NCI-H2227 (cell line): ENCODE measurements around the gene SEC14L6.
"Not testable (repeated sequence)": the region's sequence is repeated elsewhere in the genome, so short reads cannot be mapped to it uniquely, and the experiment has no call there.

ENCODE experiments used
- DNase-seq: peaks from one replicate; lab custom pipeline; 2025; ENCODE audit not compliant: unreplicated experiment; lab: John Stamatoyannopoulos, UW

Gene SEC14L6

GRCh38 chr22:30567277-30567676, 20.7 kb upstream of the SEC14L6 start:
- not testable (repeated sequence) for DNase-seq

GRCh38 chr22:30566125-30566524, 19.6 kb upstream of the SEC14L6 start:
- no peak for DNase-seq

- no peak for DNase-seq
Measured at GRCh38 chr22:30565341-30565740, 18.8 kb upstream of the SEC14L6 start.

GRCh38 chr22:30564761-30565119, 18.2 kb upstream of the SEC14L6 start:
- DNase-seq, result no peak

DNA sequence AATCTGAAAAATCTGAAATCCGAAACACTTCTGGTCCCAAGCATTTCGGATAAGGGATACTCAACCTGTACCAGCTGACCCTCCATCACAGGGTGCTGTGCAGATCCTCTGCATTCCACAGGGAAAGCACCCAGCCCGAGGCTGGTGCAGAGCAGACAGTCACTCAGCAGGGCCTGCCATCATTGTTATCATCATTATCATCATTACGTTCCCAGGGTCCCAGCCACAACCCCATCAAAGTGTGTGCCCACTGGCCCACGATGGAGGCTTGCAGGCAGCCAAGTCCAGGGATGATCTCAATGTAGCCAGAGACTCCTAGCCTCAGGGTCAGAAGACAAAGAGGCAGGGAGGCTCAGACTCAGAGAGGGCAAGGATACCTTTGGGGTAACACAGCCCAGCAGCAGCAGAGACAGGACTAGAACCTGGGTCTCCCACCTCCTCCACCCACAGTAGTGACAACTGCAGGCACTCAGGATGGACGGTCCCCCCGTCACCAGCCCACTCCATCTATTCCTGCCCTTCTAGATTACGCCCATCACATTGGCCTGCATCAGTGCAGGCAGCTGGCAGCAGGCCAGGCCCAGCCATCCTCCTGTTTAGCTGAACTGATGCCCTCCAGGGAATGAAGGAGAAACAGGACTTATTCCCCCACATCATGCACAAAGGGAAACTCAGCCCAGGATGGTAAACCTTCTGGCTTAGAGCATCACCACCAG, 17.7 kb upstream of the SEC14L6 start:
- DNase-seq, result no peak

GRCh38 chr22:30562366-30562765, 15.8 kb upstream of the SEC14L6 start:
- DNase-seq, result no peak

DNA sequence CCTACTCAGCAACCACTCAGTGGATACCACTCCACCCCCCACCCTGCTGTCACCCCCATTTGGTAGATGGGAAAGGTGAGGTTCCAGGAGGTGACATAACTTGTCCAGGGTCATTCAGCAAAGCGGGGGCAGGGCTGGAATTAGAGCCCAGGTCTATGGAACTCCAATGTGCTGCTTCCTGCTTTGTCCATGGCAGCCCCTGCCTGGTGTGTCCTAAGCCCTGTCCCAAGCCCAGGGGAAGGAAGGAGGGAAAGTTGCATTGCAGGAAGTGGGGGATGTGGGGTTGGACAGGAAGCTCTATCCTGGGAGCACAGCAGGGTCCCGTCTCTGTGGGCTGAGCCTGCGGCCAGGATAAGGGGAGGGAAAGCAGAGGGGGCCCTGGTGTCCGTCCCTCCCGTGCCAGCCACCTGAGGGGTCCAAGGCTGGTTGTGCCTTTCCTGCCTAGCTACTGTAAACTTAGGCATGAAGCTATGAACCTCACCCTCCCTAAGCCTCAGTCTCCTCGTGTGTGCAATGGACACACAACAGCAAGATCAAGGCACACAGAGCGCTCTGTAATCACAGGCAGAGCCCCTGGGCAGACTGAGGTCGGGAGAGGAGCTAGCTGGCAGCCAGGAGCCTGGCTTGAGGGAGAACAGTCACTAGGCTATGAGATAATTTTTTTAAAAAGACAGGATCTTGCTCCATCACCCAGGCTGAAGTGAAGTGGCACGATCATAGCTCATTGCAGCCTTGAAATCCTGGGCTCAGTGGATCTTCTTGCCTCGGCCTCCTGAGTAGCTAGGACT, 15.1 kb upstream of the SEC14L6 start:
- DNase-seq, result no peak

GRCh38 chr22:30560643-30561202, 14.2 kb upstream of the SEC14L6 start:
- not testable (repeated sequence) for DNase-seq

- DNase-seq, result no peak
Measured at GRCh38 chr22:30559889-30560288, 13.3 kb upstream of the SEC14L6 start.

DNA sequence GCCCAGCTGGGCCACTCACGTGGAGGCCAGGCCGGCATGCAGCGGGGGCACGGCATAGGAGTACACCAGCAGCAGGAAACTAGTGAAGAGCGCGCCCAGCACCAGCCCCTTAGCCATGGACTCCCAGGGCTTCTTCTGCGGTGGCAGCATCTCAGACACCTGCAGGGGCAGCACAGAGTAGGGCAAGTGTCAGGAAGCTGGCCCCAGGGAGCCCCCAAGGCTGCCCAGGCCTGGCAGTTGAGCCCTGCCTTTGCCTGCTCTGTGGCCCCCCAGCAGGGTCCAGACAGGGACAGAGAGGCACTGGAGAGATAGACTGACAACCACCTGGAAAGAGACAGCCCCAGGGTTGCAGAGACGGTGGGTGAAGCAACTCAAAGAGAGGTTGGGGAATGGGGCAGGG, 10.7 kb upstream of the SEC14L6 start:
- no peak for DNase-seq

DNA sequence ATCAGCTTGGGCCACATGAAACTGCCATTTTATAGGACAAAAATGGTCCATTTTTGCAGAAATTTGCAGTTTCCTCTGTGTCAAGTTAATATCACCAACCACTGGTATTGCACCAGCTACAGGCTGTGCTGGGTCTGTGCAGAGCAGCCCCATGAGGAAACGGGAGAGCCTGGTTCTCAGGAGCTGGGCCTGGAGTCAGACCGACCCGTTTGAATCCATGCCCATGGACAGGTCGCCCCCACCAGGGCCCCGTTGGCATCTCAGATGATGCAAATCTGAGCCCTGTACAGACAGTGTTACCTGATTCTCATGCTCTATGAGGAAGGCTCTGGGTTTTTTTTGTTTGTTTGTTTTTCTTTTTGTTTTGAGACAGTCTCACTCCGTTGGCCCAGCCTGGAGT, 9.8 kb upstream of the SEC14L6 start:
- no peak for DNase-seq

DNA sequence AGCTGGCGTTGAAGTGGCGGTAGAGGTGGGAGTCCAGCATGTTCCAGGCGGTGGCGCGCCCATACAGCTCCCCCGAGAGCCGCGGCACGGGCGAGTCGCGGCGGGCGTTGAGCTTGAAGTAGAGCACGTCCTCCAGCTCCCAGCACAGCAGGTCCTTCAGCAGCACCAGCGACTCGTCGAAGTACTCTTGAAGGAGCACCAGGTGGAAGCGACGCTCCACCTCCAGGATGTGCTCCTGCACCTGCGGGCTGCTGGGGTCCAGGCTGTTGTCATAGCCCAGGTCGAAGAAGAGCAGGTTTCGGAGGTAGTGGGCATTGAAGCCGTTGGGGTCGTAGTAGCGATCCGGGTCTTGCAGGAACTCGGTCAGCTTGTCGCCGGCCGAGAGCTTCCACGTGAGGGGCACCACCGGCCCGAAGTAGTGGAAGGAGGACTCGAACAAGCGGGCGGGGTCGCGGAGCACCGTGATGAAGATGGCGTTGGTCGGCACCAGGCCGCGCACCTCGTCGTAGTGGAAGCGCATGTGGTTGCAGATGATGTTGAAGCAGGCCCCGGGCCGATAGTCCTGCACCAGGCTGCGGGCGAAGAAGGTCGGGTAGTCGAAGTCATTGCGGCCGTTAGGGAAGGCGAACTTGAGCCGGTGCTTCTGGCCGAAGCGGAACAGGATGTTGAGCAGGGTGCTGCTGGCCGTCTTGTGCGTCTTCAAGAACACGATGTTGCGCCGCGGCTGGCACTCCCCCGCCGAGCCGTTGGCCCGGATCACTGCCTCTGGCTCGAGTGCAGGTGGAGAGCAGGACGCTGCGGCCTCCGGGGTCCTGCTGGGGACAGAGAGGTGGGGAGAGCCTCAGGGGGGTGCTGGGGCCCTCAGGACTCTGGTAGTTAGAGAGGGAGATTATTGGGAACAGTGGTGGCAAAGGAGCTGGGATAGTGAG, 9.0 kb upstream of the SEC14L6 start:
- DNase-seq, result no peak

DNA sequence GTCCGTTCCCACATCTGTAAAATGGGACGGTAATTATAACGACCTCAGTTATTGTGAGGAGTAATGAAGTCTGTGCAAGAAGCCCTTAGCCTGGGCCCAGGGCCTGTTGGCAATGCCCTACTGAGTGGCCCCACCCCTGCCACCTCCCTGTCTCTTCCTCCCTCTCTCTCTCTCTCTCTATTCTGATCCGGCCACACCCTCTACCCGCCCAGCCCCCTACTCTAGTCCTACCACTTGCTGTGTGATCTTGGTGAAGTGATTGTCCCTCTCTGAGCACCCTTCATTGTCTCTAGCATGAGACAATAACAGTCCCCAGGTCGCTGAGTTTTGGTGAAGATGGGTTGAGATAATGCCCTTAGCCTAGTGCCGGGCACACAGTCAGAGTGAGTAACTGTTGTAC, 7.4 kb upstream of the SEC14L6 start:
- no peak for DNase-seq

DNA sequence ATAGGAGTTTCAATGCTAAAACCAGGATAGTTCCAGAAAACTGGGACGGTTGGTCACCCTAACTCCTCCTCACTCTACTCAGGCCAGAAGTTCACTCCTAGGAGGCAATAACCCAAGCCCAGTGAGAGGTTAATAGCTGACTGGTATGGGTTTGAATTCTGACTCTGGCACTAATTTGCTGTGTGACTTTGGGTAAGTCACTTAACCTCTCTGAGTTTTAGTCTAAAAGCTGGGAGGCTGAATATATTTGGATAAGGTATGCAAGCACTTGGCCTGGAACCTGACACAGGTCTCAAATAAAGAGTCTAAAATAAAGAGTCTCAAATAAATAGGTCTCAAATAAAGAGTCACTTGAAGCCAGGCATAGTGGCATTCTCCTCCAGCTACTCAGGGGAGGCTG, 6.2 kb upstream of the SEC14L6 start:
- DNase-seq, result no peak

DNA sequence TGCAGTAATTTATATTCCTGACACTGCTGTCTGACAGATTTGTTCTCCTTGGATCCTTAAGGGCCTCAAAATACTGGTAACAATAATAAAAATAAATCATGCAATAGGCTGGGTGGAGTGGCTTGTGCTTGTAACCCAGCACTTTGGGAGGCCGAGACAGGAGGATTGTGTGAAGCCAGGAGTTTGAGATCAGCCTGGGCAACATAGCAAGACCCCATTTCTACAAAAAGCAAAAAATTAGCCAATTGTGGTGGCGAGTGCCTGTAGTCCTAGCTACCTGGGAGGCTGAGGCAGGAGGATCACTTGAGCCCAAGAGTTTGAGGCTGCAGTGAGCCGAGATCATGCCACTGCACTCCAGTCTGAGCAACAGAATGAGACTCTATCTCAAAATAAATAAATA, 5.3 kb upstream of the SEC14L6 start:
- not testable (repeated sequence) for DNase-seq

- no peak for DNase-seq
Measured at GRCh38 chr22:30547188-30547587, 647 bp upstream of the SEC14L6 start.

- no peak for DNase-seq
Measured at GRCh38 chr22:30542811-30543188, 3.7 kb downstream of the SEC14L6 start.

GRCh38 chr22:30541961-30542810, 4.4 kb downstream of the SEC14L6 start:
- DNase-seq, result no peak

DNA sequence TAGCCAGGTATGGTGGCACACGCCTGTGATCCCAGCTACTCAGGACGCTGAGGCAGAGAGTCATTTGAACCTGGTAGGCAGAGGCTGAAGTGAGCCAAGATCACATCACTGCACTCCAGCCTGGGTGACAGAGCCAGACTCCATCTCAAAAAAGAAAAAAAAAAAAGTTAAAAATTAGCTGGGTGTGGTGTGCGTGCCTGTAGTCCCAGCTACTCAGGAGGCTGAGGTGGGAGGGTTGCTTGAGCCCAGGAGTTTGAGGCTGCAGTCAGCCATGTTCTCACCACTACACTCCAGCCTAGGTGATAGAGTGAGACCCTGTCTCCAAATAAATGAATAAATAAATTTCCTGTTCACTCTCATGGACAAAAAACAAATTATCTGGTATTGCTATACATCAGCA, 5.0 kb downstream of the SEC14L6 start:
- not testable (repeated sequence) for DNase-seq

GRCh38 chr22:30539368-30539767, 7.2 kb downstream of the SEC14L6 start:
- no peak for DNase-seq
